Measurements from ENCODE around the gene A2ML1. TPM values are rescaled to one million over a fixed set of nuclear protein-coding genes. Genes with fewer than 3 reads are reported as not detected.

Gene A2ML1
- total RNA-seq, 1 donor from 2014 or later: 0.19 TPM

DNA sequence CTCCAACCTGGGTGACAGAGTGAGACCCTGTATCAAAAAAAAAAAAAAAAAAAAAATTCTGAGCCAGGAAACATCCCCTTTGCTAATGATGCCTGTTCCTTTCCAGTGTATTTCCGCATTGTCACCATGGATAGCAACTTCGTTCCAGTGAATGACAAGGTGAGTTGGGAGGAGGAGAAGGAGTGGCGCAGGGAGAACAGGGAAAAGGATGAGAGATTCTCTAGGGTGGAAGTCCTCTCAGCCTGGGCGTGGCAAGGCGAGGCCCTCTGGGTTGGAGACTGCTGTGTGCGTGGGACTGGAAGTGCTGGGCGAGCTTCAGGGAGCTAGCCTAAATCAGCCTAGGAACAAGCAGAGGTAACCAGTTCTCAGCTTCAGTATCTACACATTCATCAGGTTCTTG is 7.2 kb downstream of the A2ML1 start:
- no peak for DNase-seq (ENCODE audit: low spot score, unreplicated experiment)
- TF ChIP-seq, protein P1, sequence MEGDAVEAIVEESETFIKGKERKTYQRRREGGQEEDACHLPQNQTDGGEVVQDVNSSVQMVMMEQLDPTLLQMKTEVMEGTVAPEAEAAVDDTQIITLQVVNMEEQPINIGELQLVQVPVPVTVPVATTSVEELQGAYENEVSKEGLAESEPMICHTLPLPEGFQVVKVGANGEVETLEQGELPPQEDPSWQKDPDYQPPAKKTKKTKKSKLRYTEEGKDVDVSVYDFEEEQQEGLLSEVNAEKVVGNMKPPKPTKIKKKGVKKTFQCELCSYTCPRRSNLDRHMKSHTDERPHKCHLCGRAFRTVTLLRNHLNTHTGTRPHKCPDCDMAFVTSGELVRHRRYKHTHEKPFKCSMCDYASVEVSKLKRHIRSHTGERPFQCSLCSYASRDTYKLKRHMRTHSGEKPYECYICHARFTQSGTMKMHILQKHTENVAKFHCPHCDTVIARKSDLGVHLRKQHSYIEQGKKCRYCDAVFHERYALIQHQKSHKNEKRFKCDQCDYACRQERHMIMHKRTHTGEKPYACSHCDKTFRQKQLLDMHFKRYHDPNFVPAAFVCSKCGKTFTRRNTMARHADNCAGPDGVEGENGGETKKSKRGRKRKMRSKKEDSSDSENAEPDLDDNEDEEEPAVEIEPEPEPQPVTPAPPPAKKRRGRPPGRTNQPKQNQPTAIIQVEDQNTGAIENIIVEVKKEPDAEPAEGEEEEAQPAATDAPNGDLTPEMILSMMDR (IDR thresholded peaks at IDR 0.05; ENCODE audit: unreplicated experiment): no peak
- Mint-ChIP-seq H3K4me1 (ENCODE audit: low read depth) (peaks cover 5% of the 10 kb centered on the region), H3K9me3 (ENCODE audit: low read depth) (peaks cover 10% of the 10 kb centered on the region), H3K4me3 (ENCODE audit: low read depth) (no peak overlapping the region), H3K27ac (peak overlapping the region; percentile 26), H3K27me3 (peaks cover 4% of the 10 kb centered on the region), H3K36me3 (ENCODE audit: insufficient read depth) (peaks cover 1% of the 10 kb centered on the region)

DNA sequence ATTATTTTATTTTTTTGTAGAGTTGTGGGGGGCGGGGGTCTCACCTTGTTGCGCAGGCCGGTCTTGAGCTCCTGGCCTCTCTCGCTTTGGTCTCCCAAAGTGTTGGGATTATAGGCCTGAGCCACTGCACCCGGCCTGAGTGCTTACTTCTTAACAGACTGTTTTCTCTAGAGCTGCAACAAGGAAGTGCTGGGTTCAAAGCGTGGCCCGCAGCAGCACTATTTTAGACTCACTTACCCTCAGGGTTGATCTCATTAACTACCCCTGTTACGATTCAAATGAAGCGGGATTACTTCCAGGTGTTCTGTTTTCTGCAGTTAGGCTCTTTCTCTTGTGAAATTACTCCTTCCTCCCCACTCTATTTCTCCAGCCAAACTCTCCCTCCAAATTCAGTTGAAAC is 8.7 kb downstream of the A2ML1 start:
- Mint-ChIP-seq H3K36me3 (ENCODE audit: insufficient read depth) (peaks cover 1% of the 10 kb centered on the region), H3K4me1 (ENCODE audit: low read depth) (peaks cover 10% of the 10 kb centered on the region), H3K27ac (no peak overlapping the region), H3K9me3 (ENCODE audit: low read depth) (peaks cover 2% of the 10 kb centered on the region), H3K27me3 (peaks cover 7% of the 10 kb centered on the region), H3K4me3 (ENCODE audit: low read depth) (no peak overlapping the region)
- TF ChIP-seq, protein P1 (IDR thresholded peaks at IDR 0.05; ENCODE audit: unreplicated experiment): no peak
- DNase-seq (ENCODE audit: low spot score, unreplicated experiment): no peak

DNA sequence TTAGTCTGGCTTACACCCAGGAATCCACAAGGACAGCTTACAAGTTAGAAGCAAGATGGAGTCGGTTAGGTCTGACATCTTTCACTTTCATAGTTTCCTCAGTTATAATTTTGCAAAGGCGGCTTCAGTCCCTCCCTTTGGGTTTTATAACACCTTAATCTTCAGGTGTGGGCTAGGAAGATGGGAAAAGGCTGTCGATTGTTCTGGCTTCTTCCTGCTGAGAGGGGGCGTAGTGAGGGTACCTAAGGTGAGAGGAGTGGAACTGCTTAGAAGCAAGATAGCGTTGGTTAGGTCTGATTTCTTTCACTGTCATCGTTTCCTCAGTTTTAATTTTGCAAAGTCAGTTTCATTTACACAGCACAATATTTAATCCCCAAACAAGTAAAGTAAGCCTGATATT is 10.1 kb downstream of the A2ML1 start:
- H3K27ac Mint-ChIP-seq: no peak overlapping the region
- no peak for DNase-seq (ENCODE audit: low spot score, unreplicated experiment)
- TF ChIP-seq, protein P1 (IDR thresholded peaks at IDR 0.05; ENCODE audit: unreplicated experiment): no peak
- peaks cover 2% of the 10 kb centered on the region for H3K9me3 Mint-ChIP-seq (ENCODE audit: low read depth)
- peaks cover 10% of the 10 kb centered on the region for H3K27me3 Mint-ChIP-seq
- no peak overlapping the region for H3K4me3 Mint-ChIP-seq (ENCODE audit: low read depth)
- no peaks in the 10 kb centered on the region for H3K36me3 Mint-ChIP-seq (ENCODE audit: insufficient read depth)
- H3K4me1 Mint-ChIP-seq (ENCODE audit: low read depth): peaks cover 11% of the 10 kb centered on the region

DNA sequence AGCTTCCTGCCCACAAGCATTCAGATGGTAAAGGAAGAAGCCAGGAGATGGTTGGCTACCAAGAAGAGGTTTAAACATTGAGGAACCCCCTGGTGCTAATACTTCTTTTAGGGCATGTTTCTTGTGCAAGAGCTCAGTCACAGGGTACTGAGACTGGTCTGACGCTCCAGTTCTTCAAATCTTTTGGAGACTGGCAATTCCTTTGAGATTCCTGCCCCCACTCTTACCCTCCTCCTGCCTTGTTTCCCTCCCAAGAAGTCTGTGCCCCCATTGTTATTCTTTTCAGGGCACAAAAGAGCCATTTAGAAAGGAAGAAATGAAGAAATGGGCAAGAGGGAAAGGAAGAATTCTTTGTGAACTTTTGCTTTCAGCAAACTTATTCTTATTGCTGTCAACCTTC is 11.8 kb downstream of the A2ML1 start:
- Mint-ChIP-seq H3K36me3 (ENCODE audit: insufficient read depth) (no peaks in the 10 kb centered on the region), H3K27me3 (peaks cover 10% of the 10 kb centered on the region), H3K4me1 (ENCODE audit: low read depth) (peaks cover 9% of the 10 kb centered on the region), H3K9me3 (ENCODE audit: low read depth) (peaks cover 2% of the 10 kb centered on the region), H3K27ac (no peak overlapping the region), H3K4me3 (ENCODE audit: low read depth) (no peak overlapping the region)
- DNase-seq (ENCODE audit: low spot score, unreplicated experiment): no peak
- TF ChIP-seq, protein P1 (IDR thresholded peaks at IDR 0.05; ENCODE audit: unreplicated experiment): no peak

DNA sequence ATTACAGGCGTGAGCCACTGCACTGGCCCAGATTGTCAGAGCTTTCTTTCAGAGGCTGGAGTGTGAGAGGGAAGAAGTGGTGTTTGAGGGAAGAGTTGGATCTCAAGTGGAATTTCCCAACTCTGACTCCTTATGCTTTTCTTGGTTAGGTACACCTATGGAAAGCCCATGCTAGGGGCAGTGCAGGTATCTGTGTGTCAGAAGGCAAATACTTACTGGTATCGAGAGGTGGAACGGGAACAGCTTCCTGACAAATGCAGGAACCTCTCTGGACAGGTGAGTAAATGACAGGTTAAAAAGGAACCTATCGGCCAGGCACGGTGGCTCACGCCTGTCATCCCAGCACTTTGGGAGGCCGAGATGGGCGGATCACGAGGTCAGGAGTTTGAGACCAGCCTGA is 14.9 kb downstream of the A2ML1 start:
- no peaks in the 10 kb centered on the region for H3K36me3 Mint-ChIP-seq (ENCODE audit: insufficient read depth)
- H3K4me1 Mint-ChIP-seq (ENCODE audit: low read depth): peaks cover 7% of the 10 kb centered on the region
- no peak for DNase-seq (ENCODE audit: low spot score, unreplicated experiment)
- H3K4me3 Mint-ChIP-seq (ENCODE audit: low read depth): no peak overlapping the region
- no peak overlapping the region for H3K27ac Mint-ChIP-seq
- TF ChIP-seq, protein P1 (IDR thresholded peaks at IDR 0.05; ENCODE audit: unreplicated experiment): no peak
- H3K27me3 Mint-ChIP-seq: peaks cover 10% of the 10 kb centered on the region
- H3K9me3 Mint-ChIP-seq (ENCODE audit: low read depth): peaks cover 2% of the 10 kb centered on the region

Measured in progenitor cell of endocrine pancreas (in vitro differentiated cells).